ENCODE data around the gene VWA1.
"Not testable (repeated sequence)": the region's sequence is repeated elsewhere in the genome, so short reads cannot be mapped to it uniquely, and the experiment has no call there.

Gene VWA1

DNA sequence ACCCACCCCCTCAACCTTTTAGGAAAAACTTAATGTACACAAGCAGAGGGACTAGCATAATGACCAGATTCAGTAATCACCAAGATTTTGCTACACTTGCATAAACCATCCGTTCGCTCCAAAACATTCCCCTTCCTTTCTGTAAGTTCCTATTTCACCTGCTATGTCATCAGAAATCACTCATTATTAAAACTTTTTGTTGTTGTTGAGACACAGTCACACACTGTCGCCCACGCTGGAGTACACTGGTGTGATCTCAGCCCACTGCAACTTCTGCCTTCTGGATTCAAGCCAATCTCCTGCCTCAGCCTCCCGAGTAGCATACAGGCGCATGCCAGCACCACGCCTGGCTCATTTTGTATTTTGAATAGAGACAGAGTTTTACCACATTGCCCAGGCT is 31.8 kb upstream of the VWA1 start:
- DNase-seq (ENCODE audit: low read depth in 1 of 2, low spot score in 1 of 2) = no peak

GRCh38 chr1:1406101-1406820 is 29.2 kb upstream of the VWA1 start:
- DNase-seq (ENCODE audit: low read depth in 1 of 2, low spot score in 1 of 2) = no peak

DNA sequence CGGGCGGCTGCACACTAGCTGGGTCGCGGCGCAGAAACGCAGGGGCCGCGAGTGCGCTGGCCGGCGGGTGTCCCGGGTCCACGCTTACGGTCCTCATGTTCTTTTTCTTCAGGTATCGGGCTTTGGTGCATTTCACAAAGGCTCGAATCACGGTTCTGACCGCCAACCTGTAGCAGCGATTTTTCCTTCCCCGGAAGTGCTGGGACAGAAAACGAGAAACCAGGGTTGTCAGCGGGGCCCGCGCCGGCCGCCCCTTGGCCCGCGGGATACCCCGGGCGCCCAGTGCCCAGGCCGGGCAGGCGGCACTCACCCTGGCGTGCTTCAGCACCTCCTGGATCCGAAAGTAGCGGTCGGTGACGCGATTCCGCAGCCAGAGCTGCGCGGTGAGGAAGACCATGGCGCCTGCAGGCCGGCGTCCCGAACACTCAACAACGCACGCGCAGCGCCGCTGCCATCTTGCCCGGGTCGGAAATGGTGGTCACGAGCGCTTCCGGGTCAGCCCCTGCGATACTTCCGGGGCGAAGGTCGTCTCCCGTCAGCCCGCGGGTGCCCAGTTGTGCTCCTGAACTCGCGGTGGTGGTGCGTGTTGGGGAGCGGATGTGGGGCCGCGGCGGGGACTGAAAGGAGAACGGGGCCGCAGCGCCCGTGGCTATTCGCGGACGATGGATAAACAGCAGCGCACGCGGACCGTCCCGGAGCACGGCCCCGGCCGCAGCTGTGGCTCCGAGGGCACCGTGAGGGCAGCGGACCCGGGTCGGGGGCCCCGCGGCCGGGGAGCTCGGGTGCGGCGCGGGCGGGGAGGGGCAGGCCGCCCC is 28.5 kb upstream of the VWA1 start, which contains the start of gene MRPL20:
Gene MRPL20, minus strand, starts transcription at position 473 of the 815 bp plus-strand sequence. Its CDS starts 76 bp downstream, at position 397.
- DNase-seq (ENCODE audit: low read depth in 1 of 2, low spot score in 1 of 2) = peak; percentile 96 to 97

DNA sequence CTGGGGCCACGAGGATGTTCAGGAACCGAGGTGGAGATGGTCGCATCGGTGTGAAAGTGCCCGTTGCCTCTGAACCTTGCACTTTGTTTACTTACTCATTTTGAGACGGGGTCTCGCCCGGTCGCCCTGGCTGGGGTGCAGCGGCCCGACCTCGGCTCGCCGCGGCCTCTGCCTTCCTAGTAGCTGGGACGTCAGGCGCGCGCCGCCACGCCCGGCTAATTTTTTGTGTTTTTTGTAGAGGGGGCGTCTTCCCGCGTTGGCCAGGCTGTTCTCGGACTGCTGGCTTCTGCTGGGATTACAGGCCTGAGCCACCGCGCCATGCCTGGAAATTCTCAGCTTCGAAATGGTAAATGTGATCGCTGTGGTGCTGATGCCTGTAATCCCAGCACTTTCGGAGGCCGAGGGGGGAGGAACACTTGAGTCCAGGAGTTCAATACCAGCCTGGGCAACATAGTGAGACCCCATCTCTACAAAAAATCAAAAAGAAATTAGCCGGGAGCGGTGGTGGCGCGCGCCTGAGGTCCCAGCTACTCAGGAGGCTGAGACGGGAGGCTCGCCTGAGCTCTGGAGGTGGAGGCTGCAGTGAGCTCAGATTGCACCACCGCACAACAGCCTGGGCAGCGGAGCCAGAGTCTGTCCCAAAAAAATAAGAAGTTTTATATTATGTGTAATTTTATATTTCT is 27.7 kb upstream of the VWA1 start:
- DNase-seq (ENCODE audit: low read depth in 1 of 2, low spot score in 1 of 2) = no peak

DNA sequence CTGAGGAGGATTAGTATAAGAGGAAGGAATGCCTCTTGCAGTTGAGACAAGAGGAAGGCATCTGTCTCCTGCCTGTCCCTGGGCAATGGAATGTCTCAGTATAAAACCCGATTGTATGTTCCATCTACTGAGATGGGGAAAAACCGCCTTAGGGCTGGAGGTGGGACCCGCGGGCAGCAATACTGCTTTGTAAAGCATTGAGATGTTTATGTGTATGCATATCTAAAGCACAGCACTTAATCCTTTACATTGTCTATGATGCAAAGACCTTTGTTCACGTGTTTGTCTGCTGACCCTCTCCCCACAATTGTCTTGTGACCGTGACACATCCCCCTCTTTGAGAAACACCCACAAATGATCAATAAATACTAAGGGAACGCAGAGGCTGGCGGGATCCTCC is 25.3 kb upstream of the VWA1 start:
- DNase-seq (ENCODE audit: low read depth in 1 of 2, low spot score in 1 of 2) = not testable (repeated sequence)

GRCh38 chr1:1411626-1412025 is 23.9 kb upstream of the VWA1 start:
- DNase-seq (ENCODE audit: low read depth in 1 of 2, low spot score in 1 of 2) = no peak

DNA sequence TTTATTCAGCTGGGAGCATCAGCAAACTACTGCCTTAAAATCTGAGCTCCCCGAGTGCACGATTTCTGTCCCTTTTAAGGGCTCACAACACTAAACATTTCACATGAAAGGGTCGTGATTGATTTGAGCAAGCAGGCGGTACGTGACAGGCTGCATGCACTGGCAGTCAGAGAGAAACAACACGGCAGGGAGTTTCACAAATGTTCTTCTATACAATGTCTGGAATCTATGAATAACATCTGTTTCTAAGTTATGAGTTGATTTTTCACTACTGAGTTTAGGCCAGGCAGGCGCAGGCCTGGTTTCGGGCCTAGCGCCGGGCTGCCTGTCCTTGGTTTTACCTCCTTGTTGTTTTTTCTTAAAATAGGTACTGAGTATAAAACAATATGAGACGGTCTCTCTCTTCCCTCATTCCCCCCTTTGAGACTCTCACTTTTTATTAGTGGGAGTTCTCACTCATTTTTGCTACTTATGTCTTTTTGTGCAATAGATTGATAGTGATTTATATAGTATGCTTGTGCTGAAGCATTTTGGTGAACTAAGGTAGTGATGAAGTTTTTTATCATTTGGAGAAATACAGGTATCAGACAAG is 23.1 kb upstream of the VWA1 start:
- DNase-seq (ENCODE audit: low read depth in 1 of 2, low spot score in 1 of 2) = not testable (repeated sequence)

DNA sequence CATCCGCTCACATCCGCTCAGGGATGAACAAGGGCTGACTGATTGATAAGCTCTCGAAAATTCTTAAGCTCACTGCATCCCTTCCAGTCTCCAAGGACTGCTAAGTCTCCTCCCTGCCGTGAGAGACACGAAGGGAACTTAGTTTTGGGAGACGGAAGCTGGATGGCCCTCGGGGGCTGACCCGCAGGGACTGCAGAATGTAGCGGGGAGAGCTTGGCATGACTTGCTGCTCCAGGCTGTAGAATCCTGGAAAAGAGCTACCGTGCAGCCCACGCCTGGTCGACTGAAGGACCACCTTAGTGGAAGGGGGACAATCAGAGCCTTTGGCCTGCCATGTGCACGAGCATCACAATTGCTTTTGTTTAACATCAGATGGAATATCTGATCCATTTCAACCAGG is 19.7 kb upstream of the VWA1 start:
- no peak for DNase-seq (ENCODE audit: low read depth in 1 of 2, low spot score in 1 of 2)

DNA sequence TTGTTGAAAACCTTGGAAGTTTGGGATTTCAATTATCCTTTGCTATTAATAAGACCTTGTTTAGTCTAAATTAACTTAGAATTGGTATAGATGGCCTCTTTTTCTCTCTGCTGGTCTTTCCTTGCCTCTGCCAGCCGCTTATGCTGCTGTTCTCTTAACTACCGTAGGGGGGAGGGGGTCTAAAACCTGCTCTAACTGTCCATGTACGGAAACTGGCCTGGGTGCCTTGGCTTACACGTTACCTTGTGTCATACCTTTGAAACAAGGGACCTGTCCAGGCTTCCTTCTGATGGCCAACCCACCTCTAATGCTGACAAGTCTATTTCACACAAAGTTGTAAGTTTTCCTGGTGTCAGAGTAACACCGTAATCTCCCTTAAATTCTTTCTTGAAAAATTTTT is 18.1 kb upstream of the VWA1 start:
- not testable (repeated sequence) for DNase-seq (ENCODE audit: low read depth in 1 of 2, low spot score in 1 of 2)

DNA sequence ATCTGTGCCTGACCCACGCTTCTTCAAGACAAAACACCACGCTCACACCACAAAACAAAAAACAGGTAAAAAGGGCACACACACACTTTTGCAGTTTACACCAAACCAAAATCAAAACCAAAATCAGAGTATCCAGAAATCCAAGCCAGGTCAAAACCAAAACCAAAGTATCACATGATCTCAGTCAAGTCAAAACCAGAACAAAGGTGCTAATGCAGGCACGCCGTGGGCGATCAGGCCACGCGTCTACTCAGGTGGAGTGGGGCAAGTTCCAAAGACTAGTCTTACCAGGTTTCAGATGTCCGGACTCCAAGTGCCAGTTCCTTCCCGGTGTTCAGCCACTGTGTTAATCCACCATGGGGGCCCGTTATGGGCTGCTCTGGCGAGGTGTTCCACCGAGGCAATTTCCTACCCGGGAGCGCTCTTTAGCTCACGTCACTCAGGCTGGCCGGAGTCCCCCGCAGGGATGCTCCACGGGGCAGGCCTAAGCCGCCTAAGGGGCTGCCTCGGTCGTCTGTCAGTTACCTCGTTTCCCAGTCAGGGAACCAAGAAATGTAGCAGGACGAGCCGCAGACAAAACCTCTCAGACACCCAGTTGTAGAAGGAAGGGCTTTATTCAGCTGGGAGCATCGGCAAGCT is 17.5 kb upstream of the VWA1 start:
- DNase-seq (ENCODE audit: low read depth in 1 of 2, low spot score in 1 of 2) = not testable (repeated sequence)

DNA sequence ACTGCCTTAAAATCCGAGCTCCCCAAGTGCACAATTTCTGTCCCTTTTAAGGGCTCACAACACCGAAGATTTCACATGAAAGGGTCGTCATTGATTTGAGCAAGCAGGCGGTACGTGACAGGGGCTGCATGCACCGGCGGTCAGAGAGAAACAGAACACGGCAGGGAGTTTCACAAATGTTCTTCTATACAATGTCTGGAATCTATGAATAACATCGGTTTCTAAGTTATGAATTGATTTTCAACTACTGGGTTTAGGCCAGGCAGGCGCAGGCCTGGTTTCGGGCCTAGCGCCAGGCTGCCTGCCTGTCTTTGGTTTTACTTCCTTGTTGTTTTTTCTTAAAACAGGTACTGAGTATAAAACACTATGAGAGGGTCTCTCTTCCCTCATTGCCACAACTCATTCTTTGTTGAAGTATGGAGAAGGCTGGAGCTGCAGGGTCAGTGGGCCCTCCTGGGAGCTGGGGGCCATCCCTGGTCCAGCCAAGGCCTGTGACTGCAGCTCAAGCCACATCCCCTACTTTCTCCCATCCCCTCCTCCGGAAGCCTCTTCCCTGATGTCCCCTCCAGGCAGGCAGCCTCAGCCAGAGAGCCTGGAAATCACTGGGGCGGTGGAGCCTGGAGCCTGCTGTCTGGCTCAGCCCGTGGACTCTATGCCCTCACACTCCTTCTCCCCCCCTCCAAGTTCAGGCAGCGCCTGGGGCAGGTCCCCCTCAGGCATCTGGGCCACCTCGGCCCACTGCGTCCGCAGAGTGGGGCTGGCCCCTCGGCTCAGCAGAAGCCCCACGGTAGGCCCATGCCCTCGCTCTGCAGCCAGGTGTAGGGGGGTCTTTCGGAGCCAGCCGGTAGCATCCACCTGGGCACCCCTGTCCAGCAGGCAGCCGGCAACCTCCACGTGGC is 16.8 kb upstream of the VWA1 start:
- DNase-seq (ENCODE audit: low read depth in 1 of 2, low spot score in 1 of 2) = no peak

- DNase-seq (ENCODE audit: low read depth in 1 of 2, low spot score in 1 of 2) = no peak
Measured at GRCh38 chr1:1419363-1419812, 16.1 kb upstream of the VWA1 start.

- DNase-seq (ENCODE audit: low read depth in 1 of 2, low spot score in 1 of 2) = no peak
Measured at GRCh38 chr1:1419813-1420653, 15.5 kb upstream of the VWA1 start.

GRCh38 chr1:1420654-1421141 is 14.8 kb upstream of the VWA1 start:
- DNase-seq (ENCODE audit: low read depth in 1 of 2, low spot score in 1 of 2) = no peak

DNA sequence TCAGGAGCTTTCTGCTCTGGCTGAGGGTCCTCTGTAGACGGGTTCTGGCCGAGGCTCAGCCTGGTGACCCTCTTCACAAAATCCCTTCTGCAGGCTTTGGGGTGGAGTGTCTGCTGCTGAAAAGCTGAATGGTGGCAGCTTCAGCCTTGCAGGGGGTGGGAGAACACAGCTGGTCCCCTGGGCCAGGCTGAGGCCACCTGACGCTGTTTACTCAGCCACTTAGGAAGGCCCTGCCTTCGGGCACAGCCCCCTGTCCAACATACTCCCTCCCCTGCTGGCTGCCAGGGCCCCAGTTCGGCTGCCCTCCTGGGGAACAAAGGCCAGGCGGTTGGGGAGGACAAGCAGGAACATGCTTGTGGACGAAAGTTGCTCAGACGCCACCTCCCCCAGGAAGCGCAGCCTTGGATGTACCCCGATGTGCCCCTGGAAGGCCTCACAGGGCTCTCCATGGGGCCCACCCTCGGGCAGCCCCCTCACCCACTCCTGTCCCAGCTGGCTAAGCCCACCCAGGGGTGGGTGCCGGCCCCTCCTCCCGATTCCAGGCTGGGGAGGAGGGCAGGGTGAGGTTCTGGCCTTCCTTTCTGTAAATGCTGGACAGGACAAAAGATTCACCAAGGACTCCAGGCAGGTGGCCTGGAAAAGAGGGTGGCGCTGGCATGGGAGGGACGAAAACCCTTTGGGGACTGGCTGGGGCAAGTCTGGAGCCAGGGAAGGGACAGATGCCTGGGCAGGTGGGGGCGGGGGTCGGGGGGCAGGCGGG is 14.2 kb upstream of the VWA1 start, which contains the start of gene ANKRD65:
Gene ANKRD65, minus strand, starts transcription at position 130 of the 760 bp plus-strand sequence. CDS start 271 bp downstream, outside the sequence.
- no peak for DNase-seq (ENCODE audit: low read depth in 1 of 2, low spot score in 1 of 2)

- no peak for DNase-seq (ENCODE audit: low read depth in 1 of 2, low spot score in 1 of 2)
Measured at GRCh38 chr1:1421907-1422464, 13.5 kb upstream of the VWA1 start.

DNA sequence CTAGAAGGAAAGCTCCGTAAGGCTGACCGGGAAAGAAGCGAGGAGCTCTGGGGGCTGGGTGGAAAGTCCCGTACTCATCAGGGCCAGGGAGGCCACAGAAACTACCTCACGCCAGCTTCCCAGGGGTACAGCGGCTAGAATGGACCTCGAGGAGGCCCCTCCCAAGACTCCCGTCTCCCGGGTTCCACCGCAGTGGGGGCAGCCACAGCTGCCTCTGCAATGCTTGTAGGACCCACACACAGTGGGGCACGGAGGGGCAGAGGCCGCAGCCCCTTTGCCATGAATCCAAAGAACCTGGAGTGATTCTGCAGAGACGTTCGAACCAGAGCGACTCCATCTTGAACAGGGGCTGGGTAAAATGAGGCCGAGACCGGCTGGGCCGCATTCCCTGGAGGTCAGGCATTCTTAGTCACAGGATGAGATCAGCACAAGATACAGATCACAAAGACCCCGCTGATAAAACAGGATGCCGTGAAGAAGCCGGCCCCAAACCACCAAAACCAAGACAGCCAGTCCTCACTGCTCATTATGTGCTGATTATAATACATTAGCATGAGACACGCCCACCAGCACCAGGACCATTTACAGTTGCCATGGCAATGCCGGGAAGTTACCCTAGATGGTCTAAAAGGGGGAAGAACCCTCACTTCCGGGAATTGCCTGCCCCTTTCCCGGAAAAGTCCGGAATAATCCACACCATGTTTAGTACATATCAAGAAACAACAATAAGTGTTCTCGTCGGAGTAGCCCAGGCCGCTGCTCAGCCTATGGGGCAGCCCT is 12.8 kb upstream of the VWA1 start:
- no peak for DNase-seq (ENCODE audit: low read depth in 1 of 2, low spot score in 1 of 2)
